HUES48 (cell line): Measurements from ENCODE around the gene SPATA13.
"Not testable (repeated sequence)": the region's sequence is repeated elsewhere in the genome, so short reads cannot be mapped to it uniquely, and the experiment has no call there.

Experiments
- H3K27ac ChIP-seq: one replicate; pipeline ENCODE4 v1.7.0; 2013; ENCODE audit warnings: low read depth, low read length, inconsistent platforms
- H3K27me3 ChIP-seq: 2 replicates; pipeline ENCODE4 v1.6.1; 2013; ENCODE audit warnings: mild to moderate bottlenecking, low read length; ENCODE audit not compliant: control insufficient read depth, insufficient read depth
- H3K36me3 ChIP-seq: 2 replicates; pipeline ENCODE4 v1.6.1; 2013; ENCODE audit warnings: low read length; ENCODE audit not compliant: control insufficient read depth, insufficient read depth
- H3K4me1 ChIP-seq: 2 replicates; pipeline ENCODE4 v1.6.1; 2013; ENCODE audit warnings: mild to moderate bottlenecking, low read length; ENCODE audit not compliant: control insufficient read depth, insufficient read depth
- H3K4me3 ChIP-seq: 2 replicates; pipeline ENCODE4 v1.5.1; 2013; ENCODE audit warnings: mild to moderate bottlenecking, low read depth, low read length
- H3K9ac ChIP-seq: 2 replicates; pipeline ENCODE4 v1.6.1; 2013; ENCODE audit warnings: mild to moderate bottlenecking, low read depth, low read length, moderate library complexity
- H3K9me3 ChIP-seq: 2 replicates; pipeline ENCODE4 v1.6.1; 2013; ENCODE audit warnings: low read length; ENCODE audit not compliant: control insufficient read depth, insufficient read depth

SPATA13 gene

GRCh38 chr13:24214528-24214927 is 54.0 kb downstream of the SPATA13 start:
- H3K36me3 ChIP-seq, result no peaks in the 10 kb centered on the region
- no peak overlapping the region for H3K9ac ChIP-seq
- no peaks in the 10 kb centered on the region for H3K9me3 ChIP-seq
- no peaks in the 10 kb centered on the region for H3K27me3 ChIP-seq
- H3K27ac ChIP-seq, result no peak overlapping the region
- H3K4me1 ChIP-seq, result peaks cover 23% of the 10 kb centered on the region
- no peak overlapping the region for H3K4me3 ChIP-seq

- H3K27ac ChIP-seq, result no peak overlapping the region
Measured at GRCh38 chr13:24215126-24215525, 54.6 kb downstream of the SPATA13 start.

GRCh38 chr13:24215732-24216131 is 55.2 kb downstream of the SPATA13 start:
- peaks cover 27% of the 10 kb centered on the region for H3K4me1 ChIP-seq

More at GRCh38 chr13:24215126-24215525, 54.6 kb downstream of the SPATA13 start:
- Histone ChIP-seq H3K4me3 (no peak overlapping the region), H3K9ac (no peak overlapping the region), H3K9me3 (no peaks in the 10 kb centered on the region), H3K27me3 (no peaks in the 10 kb centered on the region), H3K4me1 (peaks cover 27% of the 10 kb centered on the region), H3K36me3 (no peaks in the 10 kb centered on the region)

GRCh38 chr13:24216176-24216575 is 55.7 kb downstream of the SPATA13 start:
- no peak overlapping the region for H3K9ac ChIP-seq
- no peak overlapping the region for H3K27ac ChIP-seq
- no peaks in the 10 kb centered on the region for H3K27me3 ChIP-seq
- no peak overlapping the region for H3K4me3 ChIP-seq
- peaks cover 27% of the 10 kb centered on the region for H3K4me1 ChIP-seq
- no peaks in the 10 kb centered on the region for H3K36me3 ChIP-seq
- no peaks in the 10 kb centered on the region for H3K9me3 ChIP-seq

More at GRCh38 chr13:24215732-24216131, 55.2 kb downstream of the SPATA13 start:
- no peak overlapping the region for H3K4me3 ChIP-seq
- no peaks in the 10 kb centered on the region for H3K36me3 ChIP-seq
- H3K27ac ChIP-seq, result no peak overlapping the region
- H3K9me3 ChIP-seq, result no peaks in the 10 kb centered on the region
- no peak overlapping the region for H3K9ac ChIP-seq
- no peaks in the 10 kb centered on the region for H3K27me3 ChIP-seq

- peaks cover 27% of the 10 kb centered on the region for H3K4me1 ChIP-seq
- H3K36me3 ChIP-seq, H3K4me3 ChIP-seq, H3K27me3 ChIP-seq, H3K9ac ChIP-seq, H3K27ac ChIP-seq, H3K9me3 ChIP-seq: not testable (repeated sequence)
Measured at GRCh38 chr13:24216779-24217178, 56.3 kb downstream of the SPATA13 start.

- H3K27ac ChIP-seq, result no peak overlapping the region
- H3K9me3 ChIP-seq, result no peaks in the 10 kb centered on the region
- H3K4me3 ChIP-seq, result no peak overlapping the region
- H3K9ac ChIP-seq, result no peak overlapping the region
- H3K4me1 ChIP-seq, result peaks cover 27% of the 10 kb centered on the region
- H3K36me3 ChIP-seq, result no peaks in the 10 kb centered on the region
- H3K27me3 ChIP-seq, result no peaks in the 10 kb centered on the region
Measured at GRCh38 chr13:24217601-24218281, 57.2 kb downstream of the SPATA13 start.

GRCh38 chr13:24218338-24218737 is 57.8 kb downstream of the SPATA13 start:
- H3K27me3 ChIP-seq, result no peaks in the 10 kb centered on the region
- peaks cover 1% of the 10 kb centered on the region; the same call in 1 of the 2 replicates for H3K36me3 ChIP-seq
- no peaks in the 10 kb centered on the region for H3K9me3 ChIP-seq
- H3K4me1 ChIP-seq, result peaks cover 27% of the 10 kb centered on the region
- H3K9ac ChIP-seq, result no peak overlapping the region
- no peak overlapping the region for H3K27ac ChIP-seq
- no peak overlapping the region for H3K4me3 ChIP-seq

GRCh38 chr13:24218977-24219376 is 58.5 kb downstream of the SPATA13 start:
- Histone ChIP-seq H3K4me1 (peaks cover 27% of the 10 kb centered on the region), H3K4me3 (no peak overlapping the region), H3K27ac (no peak overlapping the region), H3K36me3 (peaks cover 7% of the 10 kb centered on the region; the same call in 1 of the 2 replicates), H3K9ac (no peak overlapping the region), H3K9me3 (no peaks in the 10 kb centered on the region), H3K27me3 (no peaks in the 10 kb centered on the region)

- Histone ChIP-seq H3K9ac (no peak overlapping the region), H3K36me3 (peaks cover 7% of the 10 kb centered on the region; the same call in 1 of the 2 replicates), H3K4me1 (peaks cover 22% of the 10 kb centered on the region), H3K27me3 (no peaks in the 10 kb centered on the region), H3K9me3 (no peaks in the 10 kb centered on the region), H3K4me3 (no peak overlapping the region), H3K27ac (no peak overlapping the region)
Measured at GRCh38 chr13:24220086-24220703, 59.7 kb downstream of the SPATA13 start.

GRCh38 chr13:24221007-24221406 is 60.5 kb downstream of the SPATA13 start:
- H3K9me3 ChIP-seq, result no peaks in the 10 kb centered on the region
- H3K4me3 ChIP-seq, result no peak overlapping the region
- no peak overlapping the region for H3K27ac ChIP-seq
- peaks cover 22% of the 10 kb centered on the region for H3K4me1 ChIP-seq
- no peaks in the 10 kb centered on the region for H3K27me3 ChIP-seq
- H3K36me3 ChIP-seq, result peaks cover 7% of the 10 kb centered on the region; the same call in 1 of the 2 replicates
- no peak overlapping the region for H3K9ac ChIP-seq

GRCh38 chr13:24222756-24223155 is 62.2 kb downstream of the SPATA13 start:
- Histone ChIP-seq H3K27me3 (no peaks in the 10 kb centered on the region), H3K9ac (no peak overlapping the region), H3K9me3 (no peaks in the 10 kb centered on the region), H3K4me1 (peaks cover 25% of the 10 kb centered on the region), H3K4me3 (no peak overlapping the region), H3K27ac (no peak overlapping the region), H3K36me3 (peaks cover 7% of the 10 kb centered on the region; the same call in 1 of the 2 replicates)
